Activated naive CD4-positive, alpha-beta T cell treated with anti-CD3 and anti-CD28 coated beads, Interleukin-2, amount 50 U/mL, for 16 hours (primary cell): ENCODE results near the gene HBM.
"Not testable (repeated sequence)": the region's sequence is repeated elsewhere in the genome, so short reads cannot be mapped to it uniquely, and the experiment has no call there.

Source experiments
- DNase-seq: peaks from one replicate; pipeline ENCODE4 v3.0.0-alpha.2; 2020

Gene HBM

GRCh38 chr16:170788-171187, 5.0 kb downstream of the HBM start:
- DNase-seq, result no peak

GRCh38 chr16:172374-172941, 6.7 kb downstream of the HBM start, which contains the start of gene HBA2:
Gene HBA2, plus strand, starts transcription at chr16:172876. Its CDS starts 37 bp downstream, at chr16:172913.
- DNase-seq, result not testable (repeated sequence)

- DNase-seq, result not testable (repeated sequence)
Measured at GRCh38 chr16:173211-173854, 7.6 kb downstream of the HBM start.

GRCh38 chr16:173928-174769, 8.4 kb downstream of the HBM start:
- not testable (repeated sequence) for DNase-seq

GRCh38 chr16:175011-175949, 9.5 kb downstream of the HBM start:
- no peak for DNase-seq

- DNase-seq, result not testable (repeated sequence)
Measured at GRCh38 chr16:176006-176405, 10.2 kb downstream of the HBM start.

GRCh38 chr16:176477-177382, 11.0 kb downstream of the HBM start, which contains the start of gene HBA1:
Gene HBA1, plus strand, starts transcription at chr16:176680. Its CDS starts 37 bp downstream, at chr16:176717.
- DNase-seq, result not testable (repeated sequence)

GRCh38 chr16:177394-177822, 11.6 kb downstream of the HBM start:
- DNase-seq, result no peak

GRCh38 chr16:177981-178667, 12.3 kb downstream of the HBM start:
- no peak for DNase-seq

- DNase-seq, result no peak
Measured at GRCh38 chr16:178668-179015, 12.9 kb downstream of the HBM start.

GRCh38 chr16:179211-180092, 13.7 kb downstream of the HBM start:
- no peak for DNase-seq

GRCh38 chr16:180101-180675, 14.4 kb downstream of the HBM start, which contains the start of gene HBQ1:
Gene HBQ1, plus strand, starts transcription at chr16:180459. Its CDS starts 28 bp downstream, at chr16:180487.
- DNase-seq, result peak; percentile 54

- DNase-seq, result peak; percentile 87
Measured at GRCh38 chr16:180681-181564, 15.1 kb downstream of the HBM start.

GRCh38 chr16:181565-182021, 15.8 kb downstream of the HBM start:
- no peak for DNase-seq

- no peak for DNase-seq
Measured at GRCh38 chr16:183005-183404, 17.2 kb downstream of the HBM start.

- no peak for DNase-seq
Measured at GRCh38 chr16:185213-185612, 19.4 kb downstream of the HBM start.

- no peak for DNase-seq
Measured at GRCh38 chr16:185691-186090, 19.9 kb downstream of the HBM start.

- DNase-seq, result no peak
Measured at GRCh38 chr16:187330-187729, 21.6 kb downstream of the HBM start.
